KOPT-K1 (cell line): ENCODE data around the gene TXLNA.

Source experiments
- H3K27ac ChIP-seq: fragments of 200-600 bp; sonication (generic); 2 replicates; pipeline ENCODE4 v1.5.1; 2016; ENCODE audit warnings: antibody characterized with exemption, mild to moderate bottlenecking, low read depth, low read length; ENCODE audit not compliant: poor library complexity, severe bottlenecking
- H3K36me3 ChIP-seq: fragments of 200-600 bp; sonication (generic); 2 replicates; pipeline ENCODE4 v1.5.1; 2017; ENCODE audit warnings: antibody characterized with exemption, mild to moderate bottlenecking, low read length, moderate library complexity; ENCODE audit not compliant: insufficient read depth
- H3K9me3 ChIP-seq: fragments of 200-600 bp; sonication (generic); 2 replicates; pipeline ENCODE4 v1.5.1; 2017; ENCODE audit warnings: antibody characterized with exemption, low read length, mild to moderate bottlenecking; ENCODE audit not compliant: insufficient read depth, poor library complexity, severe bottlenecking

Gene TXLNA

GRCh38 chr1:32178380-32179192 is 889 bp upstream of the TXLNA start:
- Histone ChIP-seq H3K36me3 (peaks cover 48% of the 10 kb centered on the region), H3K9me3 (no peaks in the 10 kb centered on the region), H3K27ac (peak overlapping the region; percentile 88)

GRCh38 chr1:32179193-32179442 is 357 bp upstream of the TXLNA start:
- Histone ChIP-seq H3K27ac (peak overlapping the region; percentile 88), H3K36me3 (peaks cover 48% of the 10 kb centered on the region), H3K9me3 (no peaks in the 10 kb centered on the region)

GRCh38 chr1:32180186-32181060 is 948 bp downstream of the TXLNA start:
- Histone ChIP-seq H3K36me3 (peaks cover 50% of the 10 kb centered on the region), H3K27ac (peak overlapping the region; percentile 88), H3K9me3 (no peaks in the 10 kb centered on the region)

GRCh38 chr1:32181065-32181464 is 1.6 kb downstream of the TXLNA start:
- Histone ChIP-seq H3K9me3 (no peaks in the 10 kb centered on the region), H3K36me3 (peaks cover 56% of the 10 kb centered on the region), H3K27ac (peak overlapping the region; percentile 88)

GRCh38 chr1:32181563-32181962 is 2.1 kb downstream of the TXLNA start:
- peak overlapping the region; percentile 88 for H3K27ac ChIP-seq
- H3K36me3 ChIP-seq = peaks cover 61% of the 10 kb centered on the region

GRCh38 chr1:32182060-32182459 is 2.6 kb downstream of the TXLNA start:
- H3K9me3 ChIP-seq = no peaks in the 10 kb centered on the region
- H3K27ac ChIP-seq = no peak overlapping the region
- peaks cover 66% of the 10 kb centered on the region for H3K36me3 ChIP-seq

More at GRCh38 chr1:32181563-32181962, 2.1 kb downstream of the TXLNA start:
- no peaks in the 10 kb centered on the region for H3K9me3 ChIP-seq

- no peaks in the 10 kb centered on the region for H3K9me3 ChIP-seq
- peaks cover 91% of the 10 kb centered on the region for H3K36me3 ChIP-seq
- H3K27ac ChIP-seq = no peak overlapping the region
Observed at GRCh38 chr1:32184650-32185049, 5.2 kb downstream of the TXLNA start.

- Histone ChIP-seq H3K9me3 (no peaks in the 10 kb centered on the region), H3K27ac (no peak overlapping the region), H3K36me3 (peaks cover 98% of the 10 kb centered on the region)
Observed at GRCh38 chr1:32186077-32186476, 6.6 kb downstream of the TXLNA start.

GRCh38 chr1:32186491-32186890 is 7.0 kb downstream of the TXLNA start:
- Histone ChIP-seq H3K27ac (no peak overlapping the region), H3K36me3 (peaks cover 98% of the 10 kb centered on the region), H3K9me3 (no peaks in the 10 kb centered on the region)

- no peak overlapping the region for H3K27ac ChIP-seq
- H3K9me3 ChIP-seq = no peaks in the 10 kb centered on the region
- H3K36me3 ChIP-seq = peaks cover 98% of the 10 kb centered on the region
Observed at GRCh38 chr1:32187850-32188249, 8.4 kb downstream of the TXLNA start.

GRCh38 chr1:32192220-32192948 is 12.9 kb downstream of the TXLNA start:
- H3K27ac ChIP-seq = no peak overlapping the region
- peaks cover 100% of the 10 kb centered on the region for H3K36me3 ChIP-seq
- H3K9me3 ChIP-seq = no peaks in the 10 kb centered on the region

GRCh38 chr1:32194984-32195383 is 15.5 kb downstream of the TXLNA start:
- H3K36me3 ChIP-seq = peaks cover 91% of the 10 kb centered on the region
- no peaks in the 10 kb centered on the region for H3K9me3 ChIP-seq
- no peak overlapping the region for H3K27ac ChIP-seq

- no peak overlapping the region for H3K27ac ChIP-seq
- H3K9me3 ChIP-seq = no peaks in the 10 kb centered on the region
- peaks cover 85% of the 10 kb centered on the region for H3K36me3 ChIP-seq
Observed at GRCh38 chr1:32195531-32195930, 16.1 kb downstream of the TXLNA start.

- H3K36me3 ChIP-seq = peaks cover 78% of the 10 kb centered on the region
- H3K27ac ChIP-seq = no peak overlapping the region
- no peaks in the 10 kb centered on the region for H3K9me3 ChIP-seq
Observed at GRCh38 chr1:32195972-32196823, 16.7 kb downstream of the TXLNA start.
